ENCODE measurements around the gene COLEC11.

Gene COLEC11

DNA sequence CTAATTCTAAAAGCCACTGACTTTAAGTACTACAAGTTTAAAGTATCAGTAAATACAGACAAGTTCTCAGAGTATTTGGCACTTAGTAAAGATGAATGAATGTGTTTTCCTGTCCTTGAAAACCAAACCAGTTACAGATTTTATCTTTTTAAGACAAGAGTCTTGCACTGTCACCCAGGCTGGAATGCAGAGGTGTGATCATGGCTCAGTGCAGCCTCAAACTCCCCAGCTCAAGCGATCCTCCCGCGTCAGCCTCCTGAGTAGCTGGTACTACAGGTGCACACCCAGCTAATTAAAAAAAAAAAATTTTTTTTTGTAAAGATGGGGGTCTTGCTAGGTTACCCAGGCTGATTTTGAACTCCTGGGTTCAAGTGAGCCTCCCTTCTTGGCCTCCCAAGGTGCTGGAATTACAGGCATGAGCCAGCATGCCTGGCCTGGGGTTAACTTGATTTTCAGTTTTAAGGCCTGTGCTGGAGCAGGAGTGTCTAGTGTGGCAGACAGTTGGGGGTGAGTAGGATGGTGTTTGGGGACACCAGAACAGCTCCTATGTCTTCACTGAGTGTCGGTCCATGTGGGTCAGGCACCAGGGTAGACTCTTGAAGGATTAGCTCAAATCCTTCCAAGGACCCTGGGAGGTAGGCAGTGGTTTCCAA, 10.2 kb upstream of the COLEC11 start:
- no peak for DNase-seq (ENCODE audit: low read depth in 2 of 2)

- no peak for DNase-seq (ENCODE audit: low read depth in 2 of 2)
These were observed 9.4 kb upstream of the COLEC11 start for GRCh38 chr2:3585261-3586109.

DNA sequence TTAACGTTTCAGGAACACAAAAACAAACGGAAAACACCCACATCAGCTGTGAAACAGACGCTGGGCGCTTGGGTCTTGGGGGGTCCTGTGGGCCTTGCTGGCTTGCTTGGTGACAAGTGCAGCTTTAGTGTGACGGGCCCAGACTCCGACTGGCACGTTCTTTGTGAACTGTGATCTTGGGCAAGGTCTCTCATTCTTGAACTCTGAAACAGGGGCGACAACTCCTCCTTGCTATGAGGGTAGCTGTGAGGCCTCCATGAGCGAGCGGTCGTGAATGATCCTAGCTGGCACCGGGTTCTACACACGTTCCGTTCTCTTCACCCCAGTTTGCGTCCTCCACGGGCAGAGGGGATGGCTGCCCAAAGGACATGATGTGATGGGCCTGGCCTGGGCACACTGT, 8.7 kb upstream of the COLEC11 start:
- no peak for DNase-seq (ENCODE audit: low read depth in 2 of 2)

GRCh38 chr2:3587021-3587420, 7.9 kb upstream of the COLEC11 start:
- DNase-seq (ENCODE audit: low read depth in 2 of 2) = no peak

- no peak for DNase-seq (ENCODE audit: low read depth in 2 of 2)
These were observed 7.5 kb upstream of the COLEC11 start for GRCh38 chr2:3587432-3587831.

GRCh38 chr2:3588084-3588483, 6.8 kb upstream of the COLEC11 start:
- no peak for DNase-seq (ENCODE audit: low read depth in 2 of 2)

GRCh38 chr2:3589086-3589485, 5.8 kb upstream of the COLEC11 start:
- DNase-seq (ENCODE audit: low read depth in 2 of 2) = no peak

GRCh38 chr2:3595404-3595803, 492 bp downstream of the COLEC11 start:
- no peak for DNase-seq (ENCODE audit: low read depth in 2 of 2)

- peak; percentile 27 to 50 for DNase-seq (ENCODE audit: low read depth in 2 of 2)
These were observed 1.1 kb downstream of the COLEC11 start for GRCh38 chr2:3595985-3596384.

GRCh38 chr2:3596901-3597417, 2.0 kb downstream of the COLEC11 start:
- DNase-seq (ENCODE audit: low read depth in 2 of 2) = no peak

GRCh38 chr2:3597567-3597966, 2.7 kb downstream of the COLEC11 start:
- DNase-seq (ENCODE audit: low read depth in 2 of 2) = peak in 1 of 2 donors; percentile 12

GRCh38 chr2:3598197-3598910, 3.4 kb downstream of the COLEC11 start:
- DNase-seq (ENCODE audit: low read depth in 2 of 2) = no peak

DNA sequence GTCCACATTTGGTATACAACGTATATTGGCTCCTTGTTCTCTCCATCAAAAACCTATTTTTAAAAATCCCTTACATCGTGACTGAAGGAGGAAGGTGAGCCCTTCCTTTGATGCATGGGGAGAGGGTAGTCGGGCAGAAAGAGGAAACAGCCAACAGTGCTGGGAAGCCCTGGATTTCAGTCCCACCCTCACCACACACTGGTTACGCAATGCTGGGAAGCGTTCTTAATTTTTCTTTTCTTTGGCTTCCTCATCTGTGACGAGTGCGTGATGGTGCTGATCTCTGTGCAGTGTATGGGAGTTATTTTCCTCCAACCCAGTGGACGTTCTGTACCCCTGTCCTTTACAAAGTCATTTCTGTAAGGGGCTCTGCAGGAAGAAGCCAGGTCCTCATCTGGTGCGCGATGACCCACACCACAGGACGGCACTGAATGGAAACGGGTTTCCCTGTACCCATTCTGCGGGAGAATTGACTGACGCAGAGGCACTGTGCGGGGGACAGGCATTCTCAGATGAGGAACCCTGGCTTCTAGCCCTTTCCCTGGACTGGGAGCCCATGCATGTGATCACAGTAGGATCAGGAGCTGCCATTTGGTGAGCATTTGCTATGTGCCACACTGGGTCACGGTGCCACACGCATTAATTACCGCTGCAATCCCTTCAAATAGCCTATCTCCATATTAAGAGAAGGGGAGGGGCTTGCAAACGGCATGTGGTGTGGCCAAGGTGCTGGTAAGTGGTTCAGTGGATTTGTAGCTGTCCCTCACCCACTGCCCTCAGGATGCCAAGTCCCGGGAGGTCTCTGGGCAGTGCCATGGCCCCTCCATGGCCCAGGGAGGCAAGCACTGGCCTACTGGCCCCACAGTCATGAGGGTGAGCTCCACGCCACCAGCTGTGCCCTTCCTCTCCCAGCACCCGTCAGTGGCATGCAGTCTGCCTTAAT, 4.3 kb downstream of the COLEC11 start:
- DNase-seq (ENCODE audit: low read depth in 2 of 2) = no peak

DNA sequence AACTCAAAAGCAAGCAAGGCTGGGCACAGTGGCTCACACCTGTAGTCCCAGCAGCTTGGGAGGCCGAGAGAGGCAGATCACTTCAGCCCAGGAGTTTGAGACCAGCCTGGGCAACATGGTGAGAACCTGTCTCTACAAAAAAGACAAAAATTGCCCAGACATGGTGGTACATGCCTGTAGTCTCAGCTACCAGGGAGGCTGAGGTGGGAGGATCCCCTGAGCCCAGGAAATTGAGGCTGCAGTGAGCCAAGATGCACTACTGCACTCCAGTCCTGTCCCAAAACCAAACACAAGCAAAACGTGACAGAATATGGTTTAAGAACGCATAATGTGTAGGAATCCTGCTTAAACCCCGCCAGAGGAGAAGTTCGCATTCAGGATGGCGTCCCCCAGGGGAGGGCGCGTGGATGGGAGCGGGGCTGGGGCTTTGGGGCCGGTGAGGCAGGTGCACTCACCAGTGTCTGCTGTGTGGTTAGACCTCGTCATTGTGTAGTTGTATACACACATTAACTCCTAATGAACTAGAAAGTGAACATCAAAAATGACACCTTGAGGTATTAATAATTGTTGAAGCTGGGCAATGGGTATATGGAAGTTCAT, 5.4 kb downstream of the COLEC11 start:
- DNase-seq (ENCODE audit: low read depth in 2 of 2) = no peak

GRCh38 chr2:3601561-3602271, 6.8 kb downstream of the COLEC11 start:
- no peak for DNase-seq (ENCODE audit: low read depth in 2 of 2)

GRCh38 chr2:3602553-3603339, 7.8 kb downstream of the COLEC11 start:
- no peak for DNase-seq (ENCODE audit: low read depth in 2 of 2)

DNA sequence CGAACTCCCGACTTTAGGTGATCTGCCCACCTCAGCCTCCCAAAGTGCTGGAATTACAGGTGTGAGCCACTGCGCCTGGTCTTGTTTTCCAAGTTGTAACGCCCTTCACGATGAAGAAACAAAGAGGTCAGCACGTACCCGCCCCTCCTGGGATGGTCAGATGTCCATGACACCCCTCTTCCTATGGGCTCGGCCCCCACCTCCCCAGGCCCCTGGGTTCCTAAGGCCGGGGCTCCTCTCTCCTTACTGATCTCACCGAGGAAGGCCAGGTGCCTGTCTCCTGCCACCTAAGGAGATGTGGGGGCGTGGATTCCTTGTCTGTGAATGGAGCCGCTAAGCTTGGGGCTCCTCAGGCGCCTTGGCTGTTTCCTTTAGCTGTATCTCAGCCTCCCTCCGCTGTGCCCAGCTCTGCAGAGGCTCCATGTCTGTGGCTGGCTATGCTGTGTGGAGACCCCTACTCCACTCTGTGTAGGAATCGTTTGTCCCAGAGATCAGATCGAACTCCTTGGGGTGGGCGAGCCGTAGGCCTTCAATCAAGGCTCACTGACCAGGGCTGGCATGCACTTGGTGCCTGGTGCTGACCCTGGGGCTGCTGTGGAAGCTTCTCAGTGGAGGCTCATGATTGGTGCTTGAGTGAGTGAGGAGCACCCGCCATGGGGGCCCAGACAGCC, 8.8 kb downstream of the COLEC11 start:
- no peak for DNase-seq (ENCODE audit: low read depth in 2 of 2)

GRCh38 chr2:3604207-3604877, 9.4 kb downstream of the COLEC11 start:
- no peak for DNase-seq (ENCODE audit: low read depth in 2 of 2)

Measured in stimulated activated CD4-positive, alpha-beta T cell treated with anti-CD3 and anti-CD28 coated beads, Interleukin-4, amount 100 ng/mL, for 48 hours (primary cell).